GM19025 (cell line): ENCODE results near the gene CCL25.

Experiments
- ATAC-seq: cut with Tn5 transposase; IDR thresholded peaks from one replicate; pipeline ENCODE4 v1.9.1; 2021; ENCODE audit warnings: mild to moderate bottlenecking, low read depth, moderate library complexity; ENCODE audit not compliant: unreplicated experiment

Gene CCL25

DNA sequence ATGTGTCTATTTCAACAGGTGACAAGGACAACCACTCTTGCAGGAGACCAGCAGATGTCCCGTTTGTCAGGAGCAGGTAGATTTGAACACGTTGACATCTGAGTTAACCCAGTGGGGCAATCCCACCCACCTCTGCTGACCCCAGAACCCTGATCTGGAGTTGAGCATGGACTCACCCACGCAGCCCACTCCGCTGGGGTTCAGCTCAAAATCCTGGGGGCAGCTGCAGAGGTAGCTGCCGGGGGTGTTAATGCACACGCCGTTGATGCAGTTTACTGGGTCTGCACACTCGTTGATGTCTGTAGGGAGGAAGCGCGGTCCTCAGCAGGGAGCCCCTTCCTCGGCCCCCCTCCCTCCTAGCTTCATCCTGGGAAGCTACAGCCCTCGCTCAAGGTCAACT lies 56.9 kb downstream of the CCL25 start:
- no peak for ATAC-seq

DNA sequence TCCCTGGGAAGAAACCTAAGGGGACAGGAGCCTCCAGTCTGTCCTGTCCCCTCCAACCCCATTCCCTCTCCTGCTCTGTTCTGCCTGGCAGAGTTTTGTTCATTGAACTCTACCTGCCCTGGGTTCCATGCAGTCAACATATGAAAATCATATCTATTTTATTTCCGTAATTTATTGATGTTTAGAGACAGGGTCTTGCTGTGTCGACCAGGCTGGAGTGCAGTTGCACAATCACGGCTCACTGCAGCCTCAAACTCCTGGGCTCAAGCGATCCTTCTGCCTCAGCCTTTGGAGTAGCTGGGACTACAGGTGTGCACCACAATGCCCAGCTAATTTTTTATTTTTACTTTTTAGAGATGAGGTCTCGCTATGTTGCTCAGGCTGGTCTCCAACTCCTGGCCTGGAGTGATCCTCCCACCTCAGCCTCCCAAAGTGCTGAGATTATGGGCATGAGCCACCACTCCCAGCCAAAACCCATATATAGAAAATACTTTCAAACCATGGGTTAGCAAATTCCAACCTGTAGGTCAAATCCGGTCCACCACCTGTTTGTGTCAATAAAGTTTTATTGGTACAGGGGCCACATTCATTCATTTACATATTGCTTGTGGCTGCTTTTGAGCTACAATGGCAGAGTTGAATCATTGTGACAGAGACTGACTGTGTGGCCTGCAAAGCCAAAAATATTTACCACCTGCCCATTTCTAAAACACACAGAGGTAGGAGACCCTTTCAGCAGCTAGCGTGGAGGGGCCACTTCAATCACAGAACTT lies 57.5 kb downstream of the CCL25 start:
- ATAC-seq = no peak

DNA sequence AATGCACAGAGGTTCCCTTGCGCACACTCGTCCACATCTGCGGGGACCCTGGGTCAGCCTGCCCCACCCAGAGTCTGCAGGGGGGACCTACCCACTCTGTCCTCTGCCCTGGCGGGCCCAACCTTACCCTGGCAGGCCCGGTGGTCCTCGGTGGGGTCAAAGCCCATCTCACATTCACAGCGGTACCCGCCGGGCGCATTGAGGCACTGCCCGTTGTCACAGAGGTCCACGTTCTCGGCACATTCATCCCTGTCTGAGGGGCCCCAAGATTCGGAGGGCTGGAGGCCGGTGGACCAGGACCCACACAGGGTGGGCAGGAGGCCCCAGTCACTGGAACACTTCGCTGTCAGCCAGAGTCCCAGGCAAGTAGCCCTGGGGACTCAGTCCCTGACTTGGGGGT lies 58.4 kb downstream of the CCL25 start:
- no peak for ATAC-seq

DNA sequence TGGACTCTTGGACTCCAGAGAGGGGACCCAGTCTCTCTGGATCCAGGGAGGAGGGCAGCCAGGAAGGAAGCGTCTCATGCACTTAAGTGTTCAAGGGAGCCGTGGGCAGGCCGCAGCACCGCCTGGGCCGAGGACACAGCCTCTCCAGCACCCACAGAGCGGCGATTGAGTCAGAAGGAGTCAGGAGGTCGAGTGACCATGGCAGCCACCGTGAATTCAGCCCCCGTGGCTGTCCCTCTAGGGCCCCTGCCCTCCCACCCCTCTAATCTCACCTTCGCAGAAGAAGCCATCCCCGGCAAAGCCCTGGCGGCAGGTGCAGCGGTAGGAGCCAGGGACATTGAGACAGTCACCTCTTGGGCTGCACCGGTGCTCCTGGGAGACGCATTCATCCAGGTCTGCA lies 58.8 kb downstream of the CCL25 start:
- no peak for ATAC-seq
